NCI-H345 (cell line): ENCODE data around the gene ADAM12.
"Not testable (repeated sequence)": the region's sequence is repeated elsewhere in the genome, so short reads cannot be mapped to it uniquely, and the experiment has no call there.

ENCODE experiments used
- DNase-seq: peaks from one replicate; lab custom pipeline; 2025; lab: John Stamatoyannopoulos, UW

The ADAM12 gene

GRCh38 chr10:126049759-126050700 is 338.2 kb downstream of the ADAM12 start:
- no peak for DNase-seq

DNA sequence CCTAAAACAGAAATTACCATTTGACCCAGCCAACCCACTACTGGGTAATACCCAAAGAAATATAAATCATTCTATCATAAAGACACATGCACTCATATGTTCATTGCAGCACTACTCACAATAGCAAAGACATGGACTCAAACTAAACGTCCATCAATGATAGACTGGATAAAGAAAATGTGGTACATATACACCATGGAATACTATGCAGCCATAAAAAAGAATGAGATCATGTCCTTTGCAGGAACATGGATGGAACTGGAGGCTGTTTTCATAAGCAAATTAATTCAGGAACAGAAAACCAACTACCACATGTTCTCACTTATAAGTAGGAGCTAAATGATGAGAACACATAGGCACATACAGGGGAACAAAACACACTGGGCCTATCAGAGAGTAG is 340.5 kb downstream of the ADAM12 start:
- DNase-seq = not testable (repeated sequence)

DNA sequence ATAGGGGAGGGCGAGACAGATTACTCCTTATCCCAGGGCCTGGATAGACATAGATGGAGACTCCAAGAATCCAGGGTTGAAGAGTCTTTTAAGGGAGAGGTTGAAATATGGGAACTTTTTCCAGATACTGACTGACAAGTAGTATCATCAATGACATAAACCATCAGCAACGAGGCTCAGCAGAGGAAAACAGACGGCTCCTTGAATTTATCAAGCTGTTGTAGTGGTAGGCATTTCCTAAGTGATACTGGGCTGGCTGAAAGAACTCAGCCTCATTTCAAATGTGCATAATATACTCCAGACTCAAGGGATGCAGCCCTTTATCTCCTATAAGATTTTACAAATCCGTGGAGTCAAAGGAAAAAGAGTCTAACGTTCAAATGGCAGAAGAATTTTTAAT is 341.4 kb downstream of the ADAM12 start:
- no peak for DNase-seq

DNA sequence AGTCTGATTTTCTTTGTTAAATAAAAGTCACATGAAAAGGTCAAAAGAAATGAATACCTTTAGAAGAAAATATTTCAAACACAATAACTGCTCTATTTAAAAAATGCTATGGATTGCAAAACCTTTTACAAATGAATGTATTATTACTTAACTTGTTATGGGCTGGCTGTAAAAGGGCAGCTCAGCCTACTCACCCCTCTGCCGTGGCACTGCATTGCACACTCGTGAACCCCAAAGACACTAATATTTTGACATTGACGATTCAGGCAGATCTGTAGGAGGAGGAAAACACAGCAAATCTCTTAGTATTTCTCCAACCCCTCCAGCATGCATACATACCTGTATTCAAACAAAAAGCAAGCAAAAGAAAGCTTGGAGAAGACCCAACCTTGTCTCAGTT is 342.4 kb downstream of the ADAM12 start:
- no peak for DNase-seq

DNA sequence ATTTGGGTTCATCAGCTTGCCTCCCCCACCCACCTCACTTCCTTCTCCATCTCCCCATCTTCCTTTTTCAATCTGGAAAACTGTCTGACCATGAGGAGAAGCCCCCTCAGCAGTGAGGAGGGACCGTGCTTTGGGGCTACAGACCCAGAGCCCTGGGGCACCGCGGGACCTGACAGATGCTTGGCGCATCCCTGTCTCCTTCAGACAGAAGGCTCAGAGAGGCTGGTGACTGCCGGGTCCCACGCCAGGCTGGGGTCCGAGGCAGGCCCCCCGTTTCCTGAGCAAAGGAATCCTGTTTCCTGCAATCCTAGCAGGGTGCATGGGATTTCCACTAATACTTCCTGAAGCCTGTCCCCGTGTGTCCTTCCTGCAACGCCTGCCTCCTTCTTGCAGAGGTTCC is 344.9 kb downstream of the ADAM12 start:
- no peak for DNase-seq

- no peak for DNase-seq
Measured at GRCh38 chr10:126042906-126043305, 345.4 kb downstream of the ADAM12 start.

- DNase-seq = no peak
Measured at GRCh38 chr10:126042354-126042753, 345.9 kb downstream of the ADAM12 start.

DNA sequence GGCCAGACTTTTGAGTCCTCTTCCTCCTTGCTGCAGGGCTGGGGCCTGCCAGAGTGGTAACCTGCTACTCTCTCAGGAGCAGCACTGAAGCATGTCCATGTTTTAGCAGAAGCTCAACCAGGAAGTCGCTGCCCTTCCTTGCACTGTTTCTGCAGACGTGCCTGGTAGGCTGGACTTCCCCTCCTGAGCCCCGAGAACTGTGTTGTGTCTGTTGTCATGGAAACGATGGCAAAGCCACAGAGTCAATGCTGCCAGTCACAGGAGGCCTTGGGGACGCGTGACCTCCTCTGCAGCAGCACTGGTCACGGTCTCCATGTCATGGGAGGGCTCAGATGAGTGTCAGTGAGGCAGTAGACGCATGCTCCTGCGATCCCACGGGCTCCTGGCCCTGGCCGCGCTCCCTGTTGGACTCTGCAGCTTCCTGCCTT is 346.5 kb downstream of the ADAM12 start:
- DNase-seq = no peak

DNA sequence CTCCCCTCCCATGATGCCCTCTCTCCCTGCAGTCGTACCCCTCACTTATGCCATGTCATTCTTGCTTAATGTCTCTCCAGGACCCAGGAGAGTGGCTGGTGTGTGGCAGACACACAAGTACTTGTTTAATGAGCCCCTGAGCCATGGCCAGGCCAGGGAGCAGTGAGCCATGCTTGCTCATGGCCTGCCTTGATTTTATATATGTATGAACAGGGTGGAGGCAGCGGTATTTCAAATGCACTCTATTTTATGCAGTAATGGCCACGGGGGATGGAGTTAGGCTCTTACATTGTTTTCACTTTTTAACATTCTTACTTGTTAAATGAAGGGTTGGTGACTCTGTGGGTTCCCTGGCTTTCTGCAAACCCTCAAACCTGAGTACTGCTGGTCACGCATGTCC is 347.2 kb downstream of the ADAM12 start:
- no peak for DNase-seq

DNA sequence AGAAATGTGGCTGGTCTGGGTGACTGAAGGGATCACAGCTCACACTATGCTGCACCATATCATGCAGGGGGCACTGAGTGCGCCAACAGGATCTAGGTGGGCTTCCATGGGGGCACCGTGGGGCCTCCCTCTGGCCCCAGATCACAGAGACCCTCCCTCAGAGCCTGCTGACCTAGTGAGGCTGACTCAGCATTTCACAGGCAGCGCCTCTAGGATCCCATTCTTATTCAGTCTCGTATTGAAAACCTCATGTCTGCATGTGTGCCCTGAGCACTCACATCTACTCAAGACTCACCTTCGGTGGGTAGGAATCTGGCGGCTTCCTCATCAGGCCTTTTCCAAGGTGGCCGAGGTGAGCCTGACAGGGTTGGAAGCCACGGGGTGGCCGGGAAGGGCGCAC is 350.3 kb downstream of the ADAM12 start:
- DNase-seq = no peak

GRCh38 chr10:126036515-126036914 is 351.8 kb downstream of the ADAM12 start:
- DNase-seq = no peak

DNA sequence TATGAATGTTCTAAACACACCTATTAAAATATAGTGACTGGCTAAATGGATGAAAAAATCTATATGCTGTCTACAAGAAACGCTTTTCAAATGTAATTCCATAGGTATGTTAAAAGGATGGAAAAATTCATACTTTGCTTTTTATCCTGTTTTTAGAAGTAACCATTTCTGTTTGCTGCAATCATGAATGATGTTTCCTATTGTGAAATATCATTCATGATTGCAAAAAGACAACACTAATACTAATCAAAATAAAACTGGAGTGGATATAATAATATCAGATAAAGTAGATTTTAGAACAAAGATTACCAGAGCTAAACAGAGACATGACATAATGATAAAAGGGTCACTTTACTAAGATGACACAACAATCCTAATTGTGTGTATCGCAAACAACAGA is 353.7 kb downstream of the ADAM12 start:
- no peak for DNase-seq

- DNase-seq = no peak
Measured at GRCh38 chr10:126029999-126030398, 358.3 kb downstream of the ADAM12 start.

DNA sequence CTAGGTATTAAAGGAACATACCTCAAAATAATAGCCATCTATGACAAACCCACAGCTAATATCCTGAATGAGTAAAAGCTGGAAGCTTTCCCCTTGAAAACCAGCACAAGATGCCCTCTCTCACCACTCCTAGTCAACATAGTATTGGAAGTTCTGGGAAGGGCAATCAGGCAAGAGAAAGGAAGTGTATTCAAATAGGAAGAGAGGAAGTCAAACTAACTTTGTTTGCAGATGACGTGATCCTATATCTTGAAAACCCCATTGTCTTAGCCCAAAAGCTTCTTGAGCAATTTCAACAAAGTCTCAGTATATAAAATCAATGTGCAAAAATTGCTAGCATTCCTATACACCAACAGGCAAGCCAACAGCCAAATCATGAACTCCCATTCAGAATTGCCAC is 360.6 kb downstream of the ADAM12 start:
- DNase-seq = no peak

- DNase-seq = no peak
Measured at GRCh38 chr10:126022841-126023240, 365.4 kb downstream of the ADAM12 start.

DNA sequence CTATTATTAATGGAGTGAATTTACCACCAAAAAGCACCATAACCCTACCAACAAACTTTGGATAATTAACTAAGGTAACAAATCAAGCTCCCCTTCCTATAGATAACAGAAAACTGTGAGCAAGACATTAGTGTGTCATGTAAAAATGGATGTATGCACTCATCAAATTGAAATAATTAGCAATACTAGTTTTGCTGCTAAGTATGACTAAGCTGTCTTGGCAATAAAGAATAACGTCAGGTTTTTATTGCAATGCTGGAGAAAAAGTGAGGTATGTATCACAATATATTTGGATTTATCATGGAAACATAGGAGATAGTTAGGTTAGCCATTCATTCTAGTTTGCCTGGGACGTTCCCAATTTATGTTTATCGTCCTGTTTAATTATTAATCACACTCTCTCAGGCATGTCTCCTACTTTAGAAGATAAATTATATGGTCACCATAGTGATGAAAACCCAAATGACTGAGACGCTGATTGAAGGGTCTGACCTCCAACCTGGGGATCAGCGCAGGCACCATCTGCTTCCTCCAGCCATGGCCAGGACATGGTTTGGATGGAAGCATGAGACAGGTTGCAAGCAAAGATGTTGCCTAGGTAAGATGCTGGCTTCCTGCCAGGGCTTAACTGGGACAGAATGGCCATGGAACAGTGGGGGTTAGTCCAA is 366.3 kb downstream of the ADAM12 start:
- no peak for DNase-seq

DNA sequence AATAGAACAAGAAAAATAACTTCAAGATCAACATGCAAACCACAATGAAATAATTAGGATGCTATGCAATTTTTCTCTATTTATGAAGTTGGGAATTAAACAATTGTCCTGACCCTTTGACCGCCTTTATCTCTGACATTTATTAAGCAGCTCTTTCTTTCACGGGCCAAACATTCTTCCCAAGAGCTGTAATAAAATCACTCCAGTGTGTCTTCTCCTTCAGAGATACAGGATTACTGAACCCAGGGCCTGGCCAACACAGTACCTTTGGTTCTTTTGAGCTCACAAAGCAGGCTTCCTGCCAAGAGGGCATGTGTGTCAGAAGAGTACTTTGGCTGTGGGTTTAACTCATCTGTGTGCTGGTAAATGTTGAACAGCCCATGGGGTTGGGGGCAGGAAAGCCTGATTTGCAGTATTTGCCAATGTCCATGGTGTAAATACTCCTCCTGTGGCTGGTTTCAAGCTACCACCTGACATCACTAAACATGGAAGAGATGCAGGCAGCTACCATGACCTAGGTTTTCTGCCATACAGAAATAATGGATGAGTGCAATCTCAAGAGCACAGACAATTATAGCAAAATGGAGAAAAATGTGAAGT is 370.2 kb downstream of the ADAM12 start:
- DNase-seq = no peak

DNA sequence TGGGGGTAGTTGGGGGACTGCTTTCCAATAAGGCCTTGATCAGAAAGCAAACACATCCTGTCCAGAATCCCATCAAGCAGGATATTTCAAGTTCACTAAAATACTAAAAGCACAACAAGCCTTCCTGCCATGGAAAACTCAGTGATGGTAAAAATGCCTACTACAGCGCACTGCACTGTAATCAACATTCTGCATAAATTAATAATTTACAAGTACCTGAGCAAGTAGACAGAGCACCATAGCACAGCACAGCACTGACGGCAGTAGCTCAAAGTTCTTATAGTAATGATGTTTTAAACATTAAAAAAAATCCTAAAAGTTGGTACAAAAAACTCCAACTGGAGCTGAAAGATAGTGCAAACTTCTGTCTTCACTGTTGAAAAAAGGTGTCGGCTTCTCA is 371.4 kb downstream of the ADAM12 start:
- no peak for DNase-seq

- no peak for DNase-seq
Measured at GRCh38 chr10:126016156-126016805, 372.0 kb downstream of the ADAM12 start.

GRCh38 chr10:126015413-126015812 is 372.9 kb downstream of the ADAM12 start:
- no peak for DNase-seq

DNA sequence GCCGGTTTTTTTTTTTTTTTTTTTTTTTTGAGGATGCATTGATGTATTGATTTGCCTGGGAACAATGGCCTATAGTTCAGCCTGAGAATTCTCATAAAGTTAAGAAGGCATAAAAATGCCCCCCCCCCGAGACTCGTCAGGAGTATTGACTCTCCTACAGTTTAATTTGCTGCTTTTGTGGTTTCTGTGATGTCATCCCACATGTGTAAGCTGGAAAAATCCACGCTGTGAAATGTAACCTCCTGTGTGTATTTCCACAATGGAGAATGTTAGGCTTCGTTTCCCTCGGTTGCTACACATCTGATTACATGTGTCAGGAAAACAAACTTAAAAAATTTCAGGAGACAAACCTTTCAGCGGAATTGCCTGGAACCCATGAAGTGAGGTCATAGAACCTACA is 374.0 kb downstream of the ADAM12 start:
- DNase-seq = peak; percentile 4

DNA sequence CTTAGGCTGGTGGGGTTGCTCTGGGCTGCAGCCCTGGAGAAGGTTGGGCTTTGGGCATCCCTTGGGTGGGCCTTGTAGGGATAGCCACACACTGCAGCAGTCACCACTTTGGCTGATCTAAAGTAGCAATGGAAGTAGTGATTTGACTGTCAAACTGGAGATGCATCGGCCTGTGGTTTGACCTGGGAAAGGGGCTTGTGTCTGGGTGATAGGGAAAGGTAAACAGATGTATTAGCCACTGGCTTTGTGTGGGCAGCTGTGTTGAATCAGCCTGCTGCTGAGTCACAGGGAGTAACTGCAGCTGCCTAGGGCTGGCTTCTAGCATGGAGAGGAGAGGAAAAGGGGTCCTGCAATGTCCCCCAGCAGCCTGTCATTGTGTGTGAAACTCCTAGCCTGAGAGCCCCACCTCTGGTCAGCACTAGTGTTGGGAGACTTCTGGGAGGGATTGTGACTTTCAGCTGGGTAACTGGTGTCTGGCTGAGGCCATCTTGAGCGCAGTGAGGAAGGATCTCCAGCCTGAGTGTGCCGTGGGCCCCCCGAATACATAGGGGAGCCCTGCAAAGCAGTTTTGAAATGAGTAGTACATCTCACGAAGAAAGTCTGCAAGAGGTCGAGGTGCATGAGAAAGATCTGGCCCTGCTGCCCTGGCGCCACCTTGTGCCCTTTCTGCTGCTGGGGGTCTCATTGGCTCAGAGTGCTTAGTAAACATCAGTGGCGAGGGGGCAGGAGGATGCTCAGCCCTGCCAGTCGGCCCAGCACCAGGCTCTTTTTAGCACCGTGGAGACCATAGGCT is 374.6 kb downstream of the ADAM12 start:
- DNase-seq = peak; percentile 3
